ENCODE data around the gene PLD4. TPM values are rescaled to one million over a fixed set of nuclear protein-coding genes. Genes with fewer than 3 reads are reported as not detected.
"Not testable (repeated sequence)": the region's sequence is repeated elsewhere in the genome, so short reads cannot be mapped to it uniquely, and the experiment has no call there.

PLD4 gene
- polyA plus RNA-seq, 1 donor: 11.1 TPM

DNA sequence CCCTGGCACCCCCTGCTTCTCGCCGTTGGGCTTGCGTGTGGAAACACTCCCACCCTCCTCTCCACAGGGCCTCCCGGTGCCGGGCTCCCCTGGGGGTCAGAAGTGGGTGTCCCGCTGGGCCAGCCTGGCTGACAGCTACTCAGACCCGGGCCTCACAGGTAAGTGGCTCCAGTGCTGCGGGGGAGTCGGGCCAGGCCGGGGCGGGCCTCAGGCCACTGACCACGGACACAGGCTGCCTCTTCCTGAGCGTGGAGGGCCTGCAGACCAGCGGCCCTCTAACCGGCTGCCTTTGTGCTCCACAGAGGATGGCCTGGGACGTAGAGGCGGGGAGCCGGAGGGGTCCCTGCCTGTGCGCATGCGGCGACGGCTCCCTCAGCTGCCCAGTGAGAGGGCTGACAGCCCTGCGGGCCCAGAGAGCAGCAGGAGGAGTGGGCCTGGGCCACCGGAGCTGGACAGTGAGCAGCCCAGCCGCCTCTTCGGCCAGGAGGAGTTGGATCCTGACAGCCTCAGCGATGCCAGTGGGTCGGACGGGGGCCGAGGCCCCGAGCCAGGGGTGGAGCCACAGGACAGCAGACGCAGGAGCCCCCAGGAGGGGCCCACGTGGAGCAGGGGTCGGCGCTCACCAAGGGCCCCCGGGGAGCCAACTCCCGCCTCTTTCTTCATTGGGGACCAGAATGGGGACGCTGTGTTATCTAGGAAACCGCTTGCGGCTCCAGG lies 38.5 kb upstream of the PLD4 start:
- no peaks in the 10 kb centered on the region for H3K27me3 ChIP-seq (ENCODE audit: control insufficient read depth, insufficient read depth, low read length)
- no CpG with 5 or more reads among the region's 40 CpGs for WGBS (ENCODE audit: insufficient coverage, low lambda C conversion rate)
- no peak overlapping the region for H3K4me3 ChIP-seq (ENCODE audit: low read length)
- H3K27ac ChIP-seq (ENCODE audit: low read length): no peak overlapping the region
- no peak for DNase-seq
- peaks cover 43% of the 10 kb centered on the region for H3K36me3 ChIP-seq (ENCODE audit: control insufficient read depth, insufficient read depth, low read length)
- no peaks in the 10 kb centered on the region for H3K4me1 ChIP-seq (ENCODE audit: control insufficient read depth, insufficient read depth, low read length)
- H3K9me3 ChIP-seq (ENCODE audit: control insufficient read depth, low read depth, low read length): no peaks in the 10 kb centered on the region

DNA sequence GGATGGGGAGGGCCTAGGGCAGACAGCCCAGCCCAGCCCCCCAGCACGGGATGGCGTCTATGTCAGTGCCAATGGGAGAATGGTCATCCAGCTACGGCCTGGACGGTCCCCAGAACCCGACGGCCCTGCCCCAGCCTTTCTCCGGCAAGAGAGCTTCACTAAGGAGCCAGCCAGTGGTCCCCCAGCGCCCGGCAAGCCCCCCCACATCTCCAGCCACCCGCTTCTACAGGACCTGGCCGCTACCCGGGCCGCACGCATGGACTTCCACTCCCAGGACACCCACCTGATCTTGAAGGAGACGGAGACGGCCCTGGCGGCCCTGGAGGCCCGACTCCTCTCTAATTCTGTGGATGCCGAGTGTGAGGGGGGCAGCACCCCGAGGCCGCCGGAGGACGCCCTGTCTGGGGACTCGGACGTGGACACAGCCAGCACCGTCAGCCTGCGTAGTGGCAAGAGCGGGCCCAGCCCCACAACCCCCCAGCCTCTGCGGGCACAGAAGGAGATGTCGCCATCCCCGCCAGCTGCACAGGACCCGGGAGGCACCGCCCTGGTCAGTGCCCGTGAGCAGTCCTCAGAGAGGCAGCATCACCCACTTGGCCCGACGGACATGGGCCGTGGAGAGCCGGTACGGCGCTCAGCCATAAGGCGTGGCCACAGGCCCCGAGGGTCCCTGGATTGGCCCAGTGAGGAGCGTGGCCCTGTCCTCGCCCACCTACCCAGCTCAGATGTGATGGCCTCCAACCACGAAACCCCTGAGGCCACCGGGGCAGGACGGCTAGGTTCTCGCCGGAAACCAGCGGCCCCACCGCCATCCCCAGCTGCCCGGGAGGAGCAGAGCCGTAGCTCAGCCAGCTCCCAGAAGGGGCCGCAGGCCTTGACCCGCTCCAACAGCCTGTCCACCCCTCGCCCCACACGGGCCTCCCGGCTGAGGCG lies 37.7 kb upstream of the PLD4 start:
- no CpG with 5 or more reads among the region's 59 CpGs for WGBS (ENCODE audit: insufficient coverage, low lambda C conversion rate)

DNA sequence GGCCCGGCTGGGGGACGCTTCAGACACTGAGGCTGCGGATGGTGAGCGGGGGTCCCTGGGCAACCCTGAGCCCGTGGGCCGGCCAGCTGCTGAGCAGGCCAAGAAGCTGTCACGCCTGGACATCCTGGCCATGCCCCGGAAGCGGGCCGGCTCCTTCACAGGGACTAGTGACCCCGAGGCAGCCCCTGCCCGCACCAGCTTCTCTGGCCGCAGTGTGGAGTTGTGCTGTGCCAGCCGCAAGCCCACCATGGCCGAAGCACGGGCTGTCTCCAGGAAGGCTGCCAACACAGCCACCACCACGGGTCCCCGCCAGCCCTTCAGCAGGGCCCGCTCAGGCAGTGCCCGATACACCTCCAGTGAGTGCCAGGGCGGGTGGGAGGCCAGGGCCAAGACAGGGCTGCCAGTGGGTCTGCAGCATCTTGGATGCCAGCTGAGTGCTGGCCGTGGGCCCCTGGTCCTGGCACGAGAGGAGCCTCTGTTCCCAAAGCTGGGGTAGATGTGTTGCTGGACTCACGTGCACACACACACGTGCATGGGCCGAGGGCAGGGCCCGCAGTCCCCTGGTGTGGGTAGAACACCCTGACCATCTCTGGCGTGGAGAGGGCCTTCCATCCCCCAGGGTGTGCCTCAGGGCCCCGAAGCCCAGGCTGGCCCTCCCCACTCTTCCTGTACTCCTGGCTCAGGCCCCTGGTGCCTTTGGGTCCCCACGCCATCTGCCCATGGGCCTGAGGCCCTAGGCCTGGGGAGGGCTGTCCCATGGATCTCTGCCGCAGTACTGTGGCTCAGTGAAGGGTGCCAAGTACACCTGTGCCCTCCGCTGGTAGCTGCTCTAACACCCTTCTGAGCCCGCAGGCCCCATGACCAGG lies 36.8 kb upstream of the PLD4 start:
- Histone ChIP-seq H3K4me1 (ENCODE audit: control insufficient read depth, insufficient read depth, low read length) (no peaks in the 10 kb centered on the region), H3K36me3 (ENCODE audit: control insufficient read depth, insufficient read depth, low read length) (peaks cover 36% of the 10 kb centered on the region), H3K27ac (ENCODE audit: low read length) (no peak overlapping the region), H3K27me3 (ENCODE audit: control insufficient read depth, insufficient read depth, low read length) (no peaks in the 10 kb centered on the region), H3K9me3 (ENCODE audit: control insufficient read depth, low read depth, low read length) (no peaks in the 10 kb centered on the region), H3K4me3 (ENCODE audit: low read length) (no peak overlapping the region)
- DNase-seq: no peak
- WGBS (ENCODE audit: insufficient coverage, low lambda C conversion rate): no CpG with 5 or more reads among the region's 33 CpGs

More for the DNA sequence above, 37.7 kb upstream of the PLD4 start:
- H3K4me3 ChIP-seq (ENCODE audit: low read length): no peak overlapping the region
- H3K27ac ChIP-seq (ENCODE audit: low read length): no peak overlapping the region
- no peaks in the 10 kb centered on the region for H3K27me3 ChIP-seq (ENCODE audit: control insufficient read depth, insufficient read depth, low read length)
- DNase-seq: no peak
- peaks cover 37% of the 10 kb centered on the region for H3K36me3 ChIP-seq (ENCODE audit: control insufficient read depth, insufficient read depth, low read length)
- H3K4me1 ChIP-seq (ENCODE audit: control insufficient read depth, insufficient read depth, low read length): no peaks in the 10 kb centered on the region
- H3K9me3 ChIP-seq (ENCODE audit: control insufficient read depth, low read depth, low read length): no peaks in the 10 kb centered on the region

DNA sequence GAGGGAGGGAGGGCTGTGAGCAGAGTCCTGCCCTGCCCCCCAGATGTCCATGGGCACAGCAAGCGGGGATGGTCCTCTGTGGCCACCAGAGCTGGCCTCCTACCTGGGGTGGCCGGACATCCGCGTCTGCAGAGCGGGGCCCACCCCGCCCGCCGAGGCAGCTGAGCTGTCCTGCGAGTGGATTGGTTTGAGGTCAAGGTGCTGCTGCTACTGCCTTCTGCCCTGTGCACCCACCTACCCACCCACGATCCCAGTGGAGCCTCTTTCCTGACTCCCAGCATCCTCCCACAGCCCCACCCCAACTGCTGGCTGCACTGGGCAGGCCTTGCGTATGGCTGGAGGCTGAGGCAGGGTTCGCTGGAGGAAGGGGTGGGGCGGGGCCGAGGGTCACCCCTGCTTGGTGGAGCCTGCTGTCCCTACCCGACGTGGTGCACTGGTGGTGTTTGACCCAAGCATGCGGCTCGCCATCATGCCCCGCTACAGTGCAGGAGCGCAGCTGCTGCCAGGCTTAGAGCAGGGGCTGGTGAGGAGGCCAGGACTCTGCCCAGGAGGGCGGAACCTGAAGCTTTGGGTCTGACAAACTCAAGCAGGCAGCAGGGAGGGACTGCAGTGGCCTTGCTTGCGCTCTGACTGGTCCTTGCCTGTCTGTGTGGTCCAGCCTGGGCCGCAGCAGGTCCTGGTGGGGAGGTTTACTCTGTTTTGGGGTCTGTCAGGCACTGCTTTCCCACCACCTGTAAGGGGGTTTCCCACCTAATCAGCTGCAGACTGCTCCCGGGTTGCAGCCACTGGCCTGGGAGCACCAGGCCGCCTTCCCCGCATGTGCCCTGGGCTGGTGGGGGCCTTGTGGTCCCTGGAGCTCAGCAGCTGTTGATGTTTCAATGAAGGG lies 35.9 kb upstream of the PLD4 start:
- Histone ChIP-seq H3K27ac (ENCODE audit: low read length) (no peak overlapping the region), H3K27me3 (ENCODE audit: control insufficient read depth, insufficient read depth, low read length) (no peaks in the 10 kb centered on the region), H3K4me3 (ENCODE audit: low read length) (no peak overlapping the region), H3K9me3 (ENCODE audit: control insufficient read depth, low read depth, low read length) (no peaks in the 10 kb centered on the region), H3K36me3 (ENCODE audit: control insufficient read depth, insufficient read depth, low read length) (peaks cover 35% of the 10 kb centered on the region), H3K4me1 (ENCODE audit: control insufficient read depth, insufficient read depth, low read length) (no peaks in the 10 kb centered on the region)
- no peak for DNase-seq
- no CpG with 5 or more reads among the region's 26 CpGs for WGBS (ENCODE audit: insufficient coverage, low lambda C conversion rate)

GRCh38 chr14:104889375-104889757 lies 35.3 kb upstream of the PLD4 start:
- Histone ChIP-seq H3K4me1 (ENCODE audit: control insufficient read depth, insufficient read depth, low read length) (no peaks in the 10 kb centered on the region), H3K27ac (ENCODE audit: low read length) (no peak overlapping the region), H3K36me3 (ENCODE audit: control insufficient read depth, insufficient read depth, low read length) (peaks cover 39% of the 10 kb centered on the region), H3K4me3 (ENCODE audit: low read length) (no peak overlapping the region), H3K9me3 (ENCODE audit: control insufficient read depth, low read depth, low read length) (no peaks in the 10 kb centered on the region), H3K27me3 (ENCODE audit: control insufficient read depth, insufficient read depth, low read length) (no peaks in the 10 kb centered on the region)
- no CpG with 5 or more reads among the region's 23 CpGs for WGBS (ENCODE audit: insufficient coverage, low lambda C conversion rate)
- DNase-seq: no peak

DNA sequence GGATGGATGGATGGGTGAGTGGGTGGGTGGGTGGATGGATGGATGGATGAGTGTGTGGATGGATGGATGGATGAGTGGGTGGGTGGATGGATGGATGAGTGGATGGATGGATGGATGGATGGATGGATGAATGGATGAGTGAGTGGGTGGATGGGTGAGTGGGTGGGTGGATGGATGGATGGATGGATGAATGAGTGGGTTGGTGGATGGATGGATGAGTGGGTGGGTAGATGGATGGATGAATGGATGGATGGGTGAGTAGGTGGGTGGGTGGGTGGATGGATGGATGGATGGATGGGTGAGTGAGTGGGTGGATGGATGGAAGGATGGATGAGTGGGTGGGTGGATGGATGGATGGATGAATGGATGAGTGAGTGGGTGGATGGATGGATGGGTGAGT lies 34.4 kb upstream of the PLD4 start:
- H3K4me1 ChIP-seq (ENCODE audit: control insufficient read depth, insufficient read depth, low read length); H3K27me3 ChIP-seq (ENCODE audit: control insufficient read depth, insufficient read depth, low read length): not testable (repeated sequence)
- peaks cover 40% of the 10 kb centered on the region for H3K36me3 ChIP-seq (ENCODE audit: control insufficient read depth, insufficient read depth, low read length)

GRCh38 chr14:104891121-104891551 lies 33.5 kb upstream of the PLD4 start:
- no peak for DNase-seq
- WGBS (ENCODE audit: insufficient coverage, low lambda C conversion rate): no CpG with 5 or more reads among the region's 4 CpGs
- no peak overlapping the region for H3K27ac ChIP-seq (ENCODE audit: low read length)
- H3K4me1 ChIP-seq (ENCODE audit: control insufficient read depth, insufficient read depth, low read length): no peaks in the 10 kb centered on the region
- peaks cover 36% of the 10 kb centered on the region for H3K36me3 ChIP-seq (ENCODE audit: control insufficient read depth, insufficient read depth, low read length)
- H3K4me3 ChIP-seq (ENCODE audit: low read length): no peak overlapping the region
- H3K9me3 ChIP-seq (ENCODE audit: control insufficient read depth, low read depth, low read length): no peaks in the 10 kb centered on the region
- no peaks in the 10 kb centered on the region for H3K27me3 ChIP-seq (ENCODE audit: control insufficient read depth, insufficient read depth, low read length)

More for the DNA sequence above, 34.4 kb upstream of the PLD4 start:
- not testable (repeated sequence) for DNase-seq; H3K4me3 ChIP-seq (ENCODE audit: low read length); H3K27ac ChIP-seq (ENCODE audit: low read length); H3K9me3 ChIP-seq (ENCODE audit: control insufficient read depth, low read depth, low read length)

DNA sequence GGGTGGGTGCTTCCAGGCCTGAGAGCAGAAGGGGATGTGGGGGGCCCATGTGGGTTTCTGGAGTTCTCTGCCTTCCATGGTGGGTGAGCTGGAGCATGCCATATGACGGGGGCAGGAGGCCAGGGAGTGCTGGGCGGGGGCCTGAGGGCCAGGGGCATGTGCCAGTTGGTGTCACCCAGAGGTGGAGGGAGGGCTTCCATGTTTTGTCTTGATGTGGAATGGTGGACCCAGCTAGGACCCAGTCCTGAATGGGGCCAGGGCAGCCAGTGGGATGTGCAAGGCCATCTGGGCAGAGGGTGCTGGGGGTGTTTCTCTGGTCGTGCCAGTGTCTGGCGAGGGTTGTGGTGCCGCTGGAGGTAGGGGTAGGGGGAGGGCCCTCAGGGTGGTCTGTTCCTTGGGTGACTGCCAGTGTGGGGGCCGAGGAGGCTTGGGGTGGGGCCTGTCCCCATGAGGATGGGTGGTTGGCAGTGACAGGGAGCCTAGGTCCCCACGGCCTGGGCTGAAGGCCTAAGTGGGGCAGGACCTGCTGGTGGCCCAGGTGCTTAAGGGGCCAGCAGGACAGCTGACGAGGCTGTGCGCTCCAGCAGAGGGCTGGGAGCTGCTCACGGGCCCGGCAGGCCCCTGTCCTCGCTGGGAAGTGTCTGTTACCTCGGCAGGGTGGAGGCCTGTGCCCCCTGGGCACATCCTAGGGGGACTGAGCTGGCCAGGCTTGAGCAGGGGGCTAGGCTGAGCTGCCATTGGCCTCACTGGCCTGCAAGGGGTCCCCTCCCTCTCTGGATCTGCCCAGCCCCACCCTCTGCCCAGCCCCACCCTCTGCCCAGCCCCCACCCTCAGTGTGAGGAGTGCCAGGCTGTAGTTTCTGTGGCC lies 32.8 kb upstream of the PLD4 start:
- H3K27ac ChIP-seq (ENCODE audit: low read length): no peak overlapping the region
- WGBS (ENCODE audit: insufficient coverage, low lambda C conversion rate): no CpG with 5 or more reads among the region's 13 CpGs
- H3K36me3 ChIP-seq (ENCODE audit: control insufficient read depth, insufficient read depth, low read length): peaks cover 32% of the 10 kb centered on the region
- DNase-seq: no peak
- no peaks in the 10 kb centered on the region for H3K9me3 ChIP-seq (ENCODE audit: control insufficient read depth, low read depth, low read length)
- no peak overlapping the region for H3K4me3 ChIP-seq (ENCODE audit: low read length)
- H3K4me1 ChIP-seq (ENCODE audit: control insufficient read depth, insufficient read depth, low read length): no peaks in the 10 kb centered on the region
- H3K27me3 ChIP-seq (ENCODE audit: control insufficient read depth, insufficient read depth, low read length): no peaks in the 10 kb centered on the region
